PC-3 (cell line): Measurements from ENCODE around the gene KCNK4. TPM values are rescaled to one million over a fixed set of nuclear protein-coding genes. Genes with fewer than 3 reads are reported as not detected.

Source experiments
- ATAC-seq: fragments of 200-7000 bp; cut with Tn5 transposase; 2 replicates; pipeline ENCODE4 v1.9.1; 2020; ENCODE audit warnings: mild to moderate bottlenecking, moderate library complexity
- BruUV-seq: library from RNA; stranded (reverse); fragments of 400-500 nt; replicated peaks from 2 replicates; lab custom pipeline; 2021; lab: Mats Ljungman, UMichigan
- CTCF ChIA-PET: fragments of 300-600 bp; sonication (Branson Sonifier 250); formaldehyde crosslinking; loops from one replicate; lab custom pipeline; 2022; ENCODE audit warnings: antibody characterized with exemption; lab: Charles Lee
- POLR2A ChIA-PET: fragments of 300-600 bp; sonication (Branson Sonifier 250); formaldehyde crosslinking; loops from one replicate; lab custom pipeline; 2022; ENCODE audit warnings: antibody characterized with exemption; ENCODE audit not compliant: unreplicated experiment; lab: Charles Lee
- DNase-seq: peaks from one replicate; pipeline ENCODE4 v3.0.0-alpha.2; 2015
- H2AFZ ChIP-seq: fragments of 300-600 bp; sonication (generic); 2 replicates; pipeline ENCODE4 v1.6.0; 2016; ENCODE audit warnings: antibody characterized with exemption, low read length
- H3F3A ChIP-seq: fragments of 300-600 bp; sonication (generic); one replicate; pipeline ENCODE4 v1.6.0; 2017; ENCODE audit warnings: antibody characterized with exemption, low read length, control low read depth, mild to moderate bottlenecking; ENCODE audit not compliant: unreplicated experiment
- H3K27ac ChIP-seq: fragments of 300-600 bp; sonication (generic); 2 replicates; pipeline ENCODE4 v1.5.1; 2016; ENCODE audit warnings: mild to moderate bottlenecking, low read length
- H3K27me3 ChIP-seq: fragments of 300-600 bp; sonication (generic); 2 replicates; pipeline ENCODE4 v1.6.1; 2016; ENCODE audit warnings: low read length, mixed read lengths
- H3K36me3 ChIP-seq: fragments of 300-600 bp; sonication (generic); 2 replicates; pipeline ENCODE4 v1.6.1; 2016; ENCODE audit warnings: low read depth, mixed run types, low read length, mixed read lengths
- H3K4me1 ChIP-seq: fragments of 300-600 bp; sonication (generic); 2 replicates; pipeline ENCODE4 v1.5.1; 2016; ENCODE audit warnings: low read length; ENCODE audit not compliant: insufficient read depth
- H3K4me2 ChIP-seq: fragments of 300-600 bp; sonication (generic); 2 replicates; pipeline ENCODE4 v1.6.0; 2016; ENCODE audit warnings: low read length
- H3K4me3 ChIP-seq: fragments of 300-600 bp; sonication (generic); 2 replicates; pipeline ENCODE4 v1.5.1; 2016; ENCODE audit warnings: mild to moderate bottlenecking, low read length, mixed read lengths
- H3K79me2 ChIP-seq: fragments of 300-600 bp; sonication (generic); 2 replicates; pipeline ENCODE4 v1.6.1; 2017; ENCODE audit warnings: low read length, mixed read lengths
- H3K9ac ChIP-seq: fragments of 300-600 bp; sonication (generic); 2 replicates; pipeline ENCODE4 v1.6.0; 2016; ENCODE audit warnings: mild to moderate bottlenecking, low read length
- H3K9me2 ChIP-seq: fragments of 300-600 bp; sonication (generic); replicated peaks from 2 replicates; pipeline ENCODE4 v1.6.1; 2016; ENCODE audit warnings: mixed run types, low read length, mixed read lengths
- H3K9me3 ChIP-seq: fragments of 300-600 bp; sonication (generic); 2 replicates; pipeline ENCODE4 v1.6.1; 2016; ENCODE audit warnings: low read length, mixed read lengths
- H4K20me1 ChIP-seq: fragments of 300-600 bp; sonication (generic); 2 replicates; pipeline ENCODE4 v1.6.1; 2016; ENCODE audit warnings: low read length, mixed read lengths
- EZH2 ChIP-seq: fragments of 300-600 bp; sonication (generic); IDR thresholded peaks from one replicate; pipeline ENCODE4 v1.6.1; 2017; ENCODE audit warnings: antibody characterized with exemption, mild to moderate bottlenecking, low read length; ENCODE audit not compliant: unreplicated experiment
- EZH2phosphoT487 ChIP-seq: fragments of 300-600 bp; sonication (generic); IDR thresholded peaks from 2 replicates; pipeline ENCODE4 v1.6.1; 2018; ENCODE audit warnings: mild to moderate bottlenecking, antibody characterized with exemption, low read length, borderline replicate concordance
- intact Hi-C: fragments of 100-400 bp; cut with micrococcal nuclease; formaldehyde crosslinking; loops from 2 replicates; pipeline ENCODE4 v1.9.0; 2023
- total RNA-seq: library from RNA; depleted of rRNA; stranded (reverse); fragments of >200 nt; gene quantifications from 2 replicates; pipeline ENCODE4 v1.2.3, GENCODE V29; 2014
- TF ChIP-seq, protein P1 (sequence below): fragments of 300-600 bp; sonication (generic); conservative IDR thresholded peaks from 2 replicates; pipeline ENCODE4 v1.5.1; 2017; ENCODE audit warnings: antibody characterized with exemption, low read depth, mild to moderate bottlenecking, low read length

KCNK4 gene
- total RNA-seq, 1 experiment from 2014 or later, result 1.2 TPM

DNA sequence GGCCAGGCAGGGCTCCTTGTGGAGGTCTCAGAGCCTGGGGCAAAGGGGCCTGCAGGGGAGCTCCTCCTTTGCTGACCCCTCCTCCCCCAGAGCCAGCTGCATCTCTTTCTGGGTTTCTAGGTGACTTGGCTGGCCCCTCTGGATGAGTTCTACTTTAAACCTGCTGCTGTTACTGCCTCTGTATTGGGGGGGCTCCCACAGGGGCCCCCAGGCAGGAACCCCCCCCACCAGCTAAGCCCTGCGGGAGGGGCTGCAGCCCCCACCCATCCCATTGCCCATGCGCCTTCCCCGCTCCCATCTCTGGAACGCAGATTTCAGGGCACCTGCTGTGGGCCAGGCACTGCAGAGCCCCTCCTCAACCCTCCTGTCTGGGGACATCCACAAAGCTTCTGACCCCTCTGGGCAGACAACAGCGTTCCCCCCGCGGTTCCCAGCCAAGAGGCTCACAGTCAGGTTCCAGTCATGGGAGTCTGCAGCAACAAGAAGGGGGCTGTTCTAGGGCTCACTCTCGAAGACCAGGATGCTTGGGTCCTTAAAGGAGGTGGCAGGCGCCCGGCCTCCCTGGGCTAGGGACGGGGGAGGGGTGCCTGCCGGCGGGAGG lies 40.6 kb upstream of the KCNK4 start:
- Histone ChIP-seq H3K27me3 (no peaks in the 10 kb centered on the region), H4K20me1 (peaks cover under 1% of the 10 kb centered on the region; the same call in 1 of the 2 replicates), H3K9me3 (no peaks in the 10 kb centered on the region), H3K4me1 (peaks cover 29% of the 10 kb centered on the region), H3K36me3 (peaks cover 10% of the 10 kb centered on the region), H2AFZ (peak overlapping the region; percentile 93), H3K9me2 (no peaks in the 10 kb centered on the region), H3F3A (no peaks in the 10 kb centered on the region), H3K4me2 (peak overlapping the region; percentile 98), H3K27ac (no peak overlapping the region), H3K9ac (peak overlapping the region; percentile 38; the same call in 1 of the 2 replicates), H3K4me3 (peak overlapping the region; percentile 71), H3K79me2 (peaks cover 33% of the 10 kb centered on the region)
- TF ChIP-seq EZH2phosphoT487 (no peak), EZH2 (no peak)
- TF ChIP-seq, protein P1, sequence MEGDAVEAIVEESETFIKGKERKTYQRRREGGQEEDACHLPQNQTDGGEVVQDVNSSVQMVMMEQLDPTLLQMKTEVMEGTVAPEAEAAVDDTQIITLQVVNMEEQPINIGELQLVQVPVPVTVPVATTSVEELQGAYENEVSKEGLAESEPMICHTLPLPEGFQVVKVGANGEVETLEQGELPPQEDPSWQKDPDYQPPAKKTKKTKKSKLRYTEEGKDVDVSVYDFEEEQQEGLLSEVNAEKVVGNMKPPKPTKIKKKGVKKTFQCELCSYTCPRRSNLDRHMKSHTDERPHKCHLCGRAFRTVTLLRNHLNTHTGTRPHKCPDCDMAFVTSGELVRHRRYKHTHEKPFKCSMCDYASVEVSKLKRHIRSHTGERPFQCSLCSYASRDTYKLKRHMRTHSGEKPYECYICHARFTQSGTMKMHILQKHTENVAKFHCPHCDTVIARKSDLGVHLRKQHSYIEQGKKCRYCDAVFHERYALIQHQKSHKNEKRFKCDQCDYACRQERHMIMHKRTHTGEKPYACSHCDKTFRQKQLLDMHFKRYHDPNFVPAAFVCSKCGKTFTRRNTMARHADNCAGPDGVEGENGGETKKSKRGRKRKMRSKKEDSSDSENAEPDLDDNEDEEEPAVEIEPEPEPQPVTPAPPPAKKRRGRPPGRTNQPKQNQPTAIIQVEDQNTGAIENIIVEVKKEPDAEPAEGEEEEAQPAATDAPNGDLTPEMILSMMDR, result no peak
- BruUV-seq, result no TSS peak
- ChIA-PET CTCF (no interaction called here), POLR2A (interaction anchor here (0.5 kb wide), 1 partner anchor 10 kb away, joined by 3 read pairs; no protein-coding TSS in a partner anchor)
- intact Hi-C loops, result loop anchor here (1.0 kb wide), 1 partner anchor 46 kb away; no protein-coding TSS in a partner anchor
- ATAC-seq (peak; percentile 2), DNase-seq (no peak)

- H3K4me1 ChIP-seq, result peaks cover 30% of the 10 kb centered on the region
- no peaks in the 10 kb centered on the region for H3K27me3 ChIP-seq
- H3K9ac ChIP-seq, result peak within 1 kb of the TSS; percentile 79
- H3K9me3 ChIP-seq, result no peaks in the 10 kb centered on the region
- TF ChIP-seq EZH2, result no peak
- TF ChIP-seq, protein P1, result peak; percentile 72
- H4K20me1 ChIP-seq, result no peaks in the 10 kb centered on the region; the same call in 1 of the 2 replicates
- peak within 1 kb of the TSS; percentile 85 for H3K4me3 ChIP-seq
- peak; percentile 49 for ATAC-seq
- CTCF ChIA-PET, result interaction anchor here (1.2 to 1.3 kb wide), 2 partner anchors 53 to 104 kb away, joined by 3 to 5 read pairs; no protein-coding TSS in a partner anchor
- peak within 1 kb of the TSS; percentile 93 for H2AFZ ChIP-seq
- H3K27ac ChIP-seq, result no peak within 1 kb of the TSS
- POLR2A ChIA-PET, result interaction anchor here (0.7 kb wide), 1 partner anchor 44 kb away, joined by 4 read pairs; no protein-coding TSS in a partner anchor
- peaks cover 15% of the 10 kb centered on the region for H3K36me3 ChIP-seq
- intact Hi-C loops, result loop anchor here (1.0 kb wide), 1 partner anchor 47 kb away; no protein-coding TSS in a partner anchor
- no peaks in the 10 kb centered on the region for H3K9me2 ChIP-seq
- BruUV-seq, result no TSS peak
- peak; percentile 74 for DNase-seq
- peaks cover 27% of the 10 kb centered on the region for H3K79me2 ChIP-seq
- peak within 1 kb of the TSS; percentile 98 for H3K4me2 ChIP-seq
- H3F3A ChIP-seq, result no peaks in the 10 kb centered on the region
Measured at GRCh38 chr11:64251016-64251752, 39.9 kb upstream of the KCNK4 start, which contains the start of gene PLCB3. Gene PLCB3 (plus strand): TSS chr11:64251530. CDS start chr11:64251650, 120 bp downstream.
